GM06990 (cell line): ENCODE measurements around the gene KCNIP4.

Experiments used
- DNase-seq: peaks from one replicate; pipeline ENCODE4 v3.0.0-alpha.2; 2011; ENCODE audit not compliant: insufficient read length; ENCODE audit errors: extremely low read depth
- H3K27me3 ChIP-seq: replicated peaks from 2 replicates; pipeline ENCODE4 v1.6.0; 2011; ENCODE audit warnings: low read length; ENCODE audit not compliant: control insufficient read depth, insufficient read depth
- H3K36me3 ChIP-seq: 2 replicates; pipeline ENCODE4 v1.5.1; 2011; ENCODE audit warnings: low read length; ENCODE audit not compliant: control insufficient read depth, insufficient read depth
- H3K4me3 ChIP-seq: replicated peaks from 2 replicates; pipeline ENCODE4 v1.5.1; 2011; ENCODE audit warnings: low read depth, mild to moderate bottlenecking, control low read depth, low read length
- CTCF ChIP-seq: IDR thresholded peaks from 2 replicates; pipeline ENCODE4 v1.5.1; 2011; ENCODE audit warnings: low read length, control low read depth, mild to moderate bottlenecking, inconsistent platforms; ENCODE audit not compliant: insufficient read depth, poor library complexity, severe bottlenecking

The KCNIP4 gene

DNA sequence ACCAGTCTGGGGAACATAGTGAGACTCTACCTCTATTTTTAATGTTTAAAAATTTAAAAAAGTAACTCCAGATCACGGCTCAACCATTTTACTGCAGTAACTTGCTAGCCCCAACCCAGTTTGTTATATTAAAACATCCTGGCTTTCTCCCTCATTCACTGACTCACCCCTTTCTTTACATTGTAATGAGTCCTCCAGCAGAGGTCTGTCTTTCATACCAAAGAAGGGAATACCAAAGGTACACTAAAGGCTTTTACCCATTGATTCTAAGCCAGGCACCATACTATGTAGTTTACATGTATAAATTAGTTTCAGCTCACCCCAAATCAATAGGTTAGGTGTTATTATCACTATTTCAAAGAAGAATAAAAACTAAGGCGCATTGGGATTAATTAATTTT, 961.4 kb downstream of the KCNIP4 start:
- TF ChIP-seq CTCF, result no peak
- H3K4me3 ChIP-seq, result no peak overlapping the region
- DNase-seq, result no peak
- no peaks in the 10 kb centered on the region for H3K27me3 ChIP-seq
- no peaks in the 10 kb centered on the region for H3K36me3 ChIP-seq

DNA sequence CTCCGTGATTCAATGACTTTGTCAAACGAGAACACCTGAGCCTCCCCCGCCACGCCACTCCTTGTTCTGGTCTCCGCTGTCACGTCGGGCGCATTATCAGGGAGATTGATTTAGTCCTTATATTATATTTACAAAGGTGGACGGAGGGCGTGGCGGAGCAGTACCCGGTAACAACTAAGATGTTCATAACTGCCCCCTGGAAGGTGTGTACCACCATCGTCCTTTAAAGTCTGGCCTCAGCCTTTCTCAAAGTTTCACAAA, 964.1 kb downstream of the KCNIP4 start:
- no peak for TF ChIP-seq CTCF
- DNase-seq, result no peak
- Histone ChIP-seq H3K36me3 (no peaks in the 10 kb centered on the region), H3K4me3 (no peak overlapping the region), H3K27me3 (no peaks in the 10 kb centered on the region)

DNA sequence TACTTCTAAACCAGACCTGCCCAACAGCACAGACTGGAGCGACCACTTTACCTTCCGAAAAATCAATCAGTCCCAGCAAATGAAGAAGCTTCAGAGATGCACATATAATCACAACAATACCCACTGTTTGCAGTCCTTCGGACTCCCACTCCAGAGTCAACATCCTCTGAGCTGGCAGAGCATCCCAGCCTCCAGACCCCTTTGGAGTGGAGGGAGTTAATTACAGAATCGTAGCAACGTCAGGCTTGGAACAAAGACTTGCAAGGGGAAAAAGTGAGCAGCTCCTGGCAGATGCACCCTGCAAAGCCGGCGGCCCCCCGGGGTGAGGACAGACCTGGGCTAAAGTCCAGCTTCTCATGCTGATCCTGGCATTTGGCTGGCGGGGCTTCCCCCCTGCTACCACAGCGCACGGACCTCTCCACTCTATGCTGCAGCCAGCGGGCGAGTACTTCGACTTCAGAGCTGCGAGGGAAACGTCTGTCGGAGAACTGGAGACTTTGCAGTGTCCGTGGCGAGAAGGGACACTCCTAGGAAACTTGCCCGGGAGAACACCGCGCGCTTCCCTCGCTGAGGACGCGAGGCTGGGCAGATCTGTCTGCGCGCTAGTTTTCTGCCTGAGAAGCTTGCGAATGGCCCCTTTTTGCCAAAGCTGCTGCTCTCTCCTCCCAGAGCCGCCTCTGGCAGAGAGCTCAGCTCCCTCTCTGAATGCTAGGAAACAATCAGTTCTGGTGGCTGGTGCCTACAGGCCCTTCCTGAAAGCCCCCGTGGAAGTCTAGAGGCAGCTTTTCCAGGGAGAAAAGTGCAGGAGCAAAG, 964.6 kb downstream of the KCNIP4 start:
- no peaks in the 10 kb centered on the region for H3K36me3 ChIP-seq
- no peak overlapping the region for H3K4me3 ChIP-seq
- no peaks in the 10 kb centered on the region for H3K27me3 ChIP-seq
- no peak for DNase-seq
- TF ChIP-seq CTCF, result no peak

GRCh38 chr4:20982544-20982943, 966.0 kb downstream of the KCNIP4 start:
- DNase-seq, result no peak
- H3K36me3 ChIP-seq, result no peaks in the 10 kb centered on the region
- no peak overlapping the region for H3K4me3 ChIP-seq
- TF ChIP-seq CTCF, result no peak
- no peaks in the 10 kb centered on the region for H3K27me3 ChIP-seq

- Histone ChIP-seq H3K36me3 (no peaks in the 10 kb centered on the region), H3K27me3 (no peaks in the 10 kb centered on the region), H3K4me3 (no peak overlapping the region)
- TF ChIP-seq CTCF, result no peak
- DNase-seq, result no peak
Observed at GRCh38 chr4:20960291-20960690, 988.3 kb downstream of the KCNIP4 start.

GRCh38 chr4:20954541-20954940, 994.0 kb downstream of the KCNIP4 start:
- no peaks in the 10 kb centered on the region for H3K27me3 ChIP-seq
- no peaks in the 10 kb centered on the region for H3K36me3 ChIP-seq
- no peak for DNase-seq
- H3K4me3 ChIP-seq, result no peak overlapping the region
- TF ChIP-seq CTCF, result no peak
